ENCODE measurements around the gene SSBP4. TPM values are rescaled to one million over a fixed set of nuclear protein-coding genes. Genes with fewer than 3 reads are reported as not detected.

Gene SSBP4
- total RNA-seq, 1 donor, result 46.2 TPM

DNA sequence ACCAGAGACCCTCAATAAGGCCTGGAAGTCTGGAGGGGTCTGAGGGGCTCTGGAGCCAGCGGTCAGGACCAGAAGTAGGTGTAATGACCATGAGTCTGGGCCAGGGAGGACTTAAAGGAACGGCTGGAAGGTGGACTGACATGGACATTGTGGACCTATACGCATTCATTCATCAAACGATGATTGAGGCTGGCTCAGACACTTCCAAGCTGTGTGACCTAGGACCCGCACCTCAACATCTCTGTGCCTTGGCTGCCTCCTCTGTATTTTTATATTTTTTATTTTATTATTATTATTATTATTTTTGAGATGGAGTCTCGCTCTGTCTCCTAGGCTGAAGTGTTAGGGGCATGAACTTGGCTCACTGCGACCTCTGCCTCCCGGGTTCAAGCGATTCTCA lies 12.4 kb upstream of the SSBP4 start:
- peaks cover 33% of the 10 kb centered on the region for H3K4me1 ChIP-seq (ENCODE audit: insufficient read depth, low read length)

DNA sequence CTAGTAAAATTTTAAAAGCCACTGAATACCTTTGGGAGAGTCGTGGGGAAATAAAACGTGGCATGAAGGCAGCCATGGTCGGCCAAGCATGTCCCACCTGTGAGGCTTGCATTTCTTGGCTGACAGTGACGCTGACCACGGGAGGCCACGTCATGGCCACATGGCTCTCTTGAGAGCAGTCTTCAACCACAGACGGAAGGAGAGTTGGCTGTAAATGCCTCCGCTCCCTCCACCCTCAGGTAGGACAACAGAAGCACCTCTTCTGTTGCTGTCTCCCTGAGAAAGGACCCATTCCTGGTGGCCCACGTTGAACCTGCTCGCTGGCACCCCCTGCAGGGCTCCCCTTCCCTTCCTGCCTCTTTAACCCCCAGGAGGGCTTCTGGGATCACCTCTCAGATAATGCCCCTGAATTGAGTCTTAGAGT lies 11.1 kb upstream of the SSBP4 start:
- Histone ChIP-seq H3K27me3 (ENCODE audit: insufficient read depth, low read length) (no peaks in the 10 kb centered on the region), H3K9me3 (ENCODE audit: low read depth, low read length) (no peaks in the 10 kb centered on the region), H3K4me3 (ENCODE audit: low read length) (no peak overlapping the region), H3K4me1 (ENCODE audit: insufficient read depth, low read length) (peaks cover 20% of the 10 kb centered on the region)

More for the DNA sequence above, 12.4 kb upstream of the SSBP4 start:
- no peaks in the 10 kb centered on the region for H3K9me3 ChIP-seq (ENCODE audit: low read depth, low read length)
- H3K27me3 ChIP-seq (ENCODE audit: insufficient read depth, low read length), result no peaks in the 10 kb centered on the region
- no peak overlapping the region for H3K4me3 ChIP-seq (ENCODE audit: low read length)

DNA sequence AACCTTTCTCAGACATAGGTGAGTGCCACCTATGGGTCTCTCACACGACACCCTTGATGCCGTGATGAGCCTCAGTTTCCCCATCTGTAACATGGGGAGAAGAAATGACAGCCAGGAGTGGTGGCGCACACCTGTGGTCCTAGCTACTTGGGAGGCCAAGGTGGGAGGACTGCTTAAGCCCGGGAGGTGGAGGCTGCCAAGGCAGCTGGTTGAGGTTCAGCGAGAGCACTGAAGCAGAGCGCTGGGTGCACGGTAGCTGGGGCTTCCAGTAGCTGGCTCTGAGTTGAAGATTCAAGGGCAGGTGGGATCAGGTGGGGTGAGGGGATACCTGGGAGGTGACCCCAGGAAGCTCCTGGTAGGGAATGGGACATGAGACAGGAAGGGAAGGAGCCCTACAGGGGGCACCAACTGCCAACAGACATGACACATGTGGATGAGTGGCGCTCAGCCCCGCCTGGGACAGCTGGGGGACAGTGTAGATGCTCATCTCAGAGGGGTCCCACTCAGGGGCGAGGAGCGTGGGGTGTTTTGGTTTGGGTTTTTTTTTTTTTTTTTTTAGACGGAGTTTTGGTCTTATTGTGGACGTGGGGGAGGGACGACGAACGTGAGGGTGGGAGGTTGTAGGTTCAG lies 6.5 kb upstream of the SSBP4 start:
- peaks cover 47% of the 10 kb centered on the region for H3K4me1 ChIP-seq (ENCODE audit: insufficient read depth, low read length)
- H3K9me3 ChIP-seq (ENCODE audit: low read depth, low read length), result no peaks in the 10 kb centered on the region
- no peak overlapping the region for H3K4me3 ChIP-seq (ENCODE audit: low read length)
- H3K27me3 ChIP-seq (ENCODE audit: insufficient read depth, low read length), result no peaks in the 10 kb centered on the region

DNA sequence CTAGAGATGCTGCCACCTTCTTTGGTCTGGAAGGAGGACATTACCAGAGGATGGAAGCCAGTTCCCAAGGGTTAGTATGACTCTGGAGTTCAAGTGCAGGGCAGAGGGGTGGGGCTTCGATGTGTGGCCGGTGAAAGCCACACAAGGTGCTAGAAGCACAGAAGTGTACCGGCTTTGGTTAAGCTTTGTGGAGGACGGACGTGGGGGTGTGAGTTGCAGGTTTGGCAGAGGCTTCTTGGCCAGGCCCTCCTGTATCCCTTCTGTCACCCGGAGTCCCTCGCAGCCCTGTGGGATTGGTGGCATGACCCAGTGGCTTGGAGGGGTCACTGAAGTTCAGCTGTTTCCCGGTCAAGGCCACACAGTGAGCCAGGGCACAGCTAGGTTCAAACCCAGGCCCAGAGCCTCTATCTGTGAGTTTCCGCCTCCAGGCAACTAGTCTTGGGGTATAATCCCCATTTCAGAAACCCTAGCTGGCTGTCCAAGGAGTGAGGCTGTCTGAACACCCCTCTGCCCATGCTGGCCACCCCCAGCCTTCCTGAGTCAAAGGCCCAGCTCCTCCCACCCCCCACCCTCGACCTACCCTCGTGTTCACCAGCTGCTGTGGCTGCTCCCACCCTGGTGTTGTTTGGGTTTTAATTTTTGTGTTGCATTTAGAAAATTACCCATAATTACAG lies 4.6 kb upstream of the SSBP4 start:
- Histone ChIP-seq H3K4me1 (ENCODE audit: insufficient read depth, low read length) (peaks cover 55% of the 10 kb centered on the region), H3K4me3 (ENCODE audit: low read length) (no peak overlapping the region), H3K27me3 (ENCODE audit: insufficient read depth, low read length) (no peaks in the 10 kb centered on the region), H3K9me3 (ENCODE audit: low read depth, low read length) (no peaks in the 10 kb centered on the region)

DNA sequence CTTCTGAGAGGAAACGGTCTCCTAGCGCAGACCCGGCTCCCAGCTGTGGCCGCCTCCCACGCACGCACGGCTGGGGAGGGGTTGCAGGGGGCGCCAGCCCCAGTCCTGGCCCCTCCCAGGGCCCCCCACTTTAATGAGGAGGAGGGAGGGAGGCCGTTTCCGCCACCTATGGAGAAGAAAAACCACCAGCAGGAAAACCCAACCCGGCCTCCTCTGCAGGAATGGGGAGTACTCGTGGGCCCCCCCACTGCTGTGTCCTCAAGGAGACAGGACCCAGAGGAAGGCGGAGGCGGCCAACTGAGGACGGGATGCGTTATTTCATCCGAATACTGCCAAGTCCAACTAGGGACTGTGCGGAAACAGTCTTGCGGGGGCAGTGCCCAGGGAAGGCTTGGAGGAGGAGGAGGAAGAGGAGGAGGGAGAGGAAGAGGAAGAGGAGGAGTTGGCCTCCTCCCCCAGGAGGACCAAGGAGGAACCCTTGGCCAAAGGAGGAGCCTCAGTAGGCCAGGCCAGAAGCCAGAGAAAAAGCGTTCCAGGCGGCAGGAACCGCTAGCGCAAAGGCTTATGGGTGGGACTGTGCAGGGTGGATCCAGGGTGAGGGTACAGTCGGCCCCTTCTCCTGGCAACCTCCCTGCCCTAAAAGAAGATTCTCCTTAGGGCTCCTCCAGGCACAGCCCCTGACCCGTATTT lies 3.9 kb upstream of the SSBP4 start:
- Histone ChIP-seq H3K4me1 (ENCODE audit: insufficient read depth, low read length) (peaks cover 61% of the 10 kb centered on the region), H3K27me3 (ENCODE audit: insufficient read depth, low read length) (no peaks in the 10 kb centered on the region), H3K9me3 (ENCODE audit: low read depth, low read length) (no peaks in the 10 kb centered on the region), H3K4me3 (ENCODE audit: low read length) (peak overlapping the region; percentile 12)

DNA sequence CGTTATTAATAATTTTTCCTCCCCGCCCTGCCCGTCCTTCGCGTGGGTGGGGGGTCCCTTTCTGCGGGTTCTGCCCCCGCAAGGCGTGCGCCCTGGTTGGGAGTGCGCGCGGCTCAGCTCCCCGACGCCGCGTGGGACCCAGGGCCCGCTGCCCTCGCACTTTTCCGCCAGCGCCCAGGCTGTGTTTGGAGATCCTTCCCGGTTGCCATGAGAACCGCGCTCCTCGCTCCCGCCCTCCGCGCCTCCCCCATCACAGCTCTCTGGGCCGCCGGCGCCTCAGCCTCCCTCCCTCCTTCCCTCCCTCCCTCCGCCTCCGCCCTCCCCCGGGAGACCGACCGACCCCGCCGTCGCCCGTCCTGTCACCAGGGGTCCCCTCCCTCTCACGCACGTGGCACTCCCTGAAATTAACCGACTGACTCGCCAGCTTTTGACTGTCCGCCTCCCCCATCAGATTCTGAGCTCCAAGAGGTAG lies 2.4 kb upstream of the SSBP4 start:
- Histone ChIP-seq H3K4me3 (ENCODE audit: low read length) (peak overlapping the region; percentile 30), H3K27me3 (ENCODE audit: insufficient read depth, low read length) (no peaks in the 10 kb centered on the region)

DNA sequence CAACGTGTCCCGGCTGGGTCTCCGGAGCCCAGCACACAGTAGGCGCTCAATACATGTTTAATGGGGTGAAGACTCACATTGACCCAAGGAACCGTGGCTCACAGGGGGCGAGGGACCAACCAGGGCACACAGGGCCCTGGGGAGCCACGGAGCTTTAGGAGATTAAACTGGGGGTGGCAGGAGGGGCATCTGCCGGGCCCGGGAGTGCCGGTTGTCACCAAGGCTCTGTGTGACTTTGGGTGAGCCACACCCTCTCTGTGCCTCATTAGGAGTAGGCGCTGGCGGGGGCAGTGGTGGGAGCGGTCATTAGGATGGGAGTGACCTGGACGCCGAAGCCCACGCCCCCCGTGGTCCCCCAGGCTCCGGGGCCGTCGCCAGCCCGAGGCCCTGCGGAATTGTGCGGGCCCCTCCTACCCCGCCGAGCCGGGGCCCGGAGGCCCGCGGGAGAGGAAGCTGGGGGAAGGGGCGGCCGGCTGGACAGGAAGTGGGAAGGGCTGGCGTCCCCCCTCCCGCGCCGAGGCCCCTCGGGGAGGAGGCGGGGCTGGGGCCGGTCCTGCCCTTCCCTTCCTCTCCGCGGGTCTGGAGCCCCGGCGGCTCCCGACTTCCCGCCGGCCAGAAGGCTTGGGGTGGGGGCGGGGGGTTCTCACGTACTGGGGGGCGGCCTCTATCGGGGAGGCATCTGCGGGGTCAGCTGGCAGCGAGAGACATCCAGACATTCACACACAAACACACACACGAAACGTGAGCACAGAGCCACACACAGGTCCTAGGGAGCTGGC lies 1.8 kb upstream of the SSBP4 start:
- H3K4me1 ChIP-seq (ENCODE audit: insufficient read depth, low read length), result peaks cover 79% of the 10 kb centered on the region
- H3K4me3 ChIP-seq (ENCODE audit: low read length), result peak overlapping the region; percentile 30
- no peaks in the 10 kb centered on the region for H3K9me3 ChIP-seq (ENCODE audit: low read depth, low read length)
- H3K27me3 ChIP-seq (ENCODE audit: insufficient read depth, low read length), result no peaks in the 10 kb centered on the region

More for the DNA sequence above, 2.4 kb upstream of the SSBP4 start:
- peaks cover 72% of the 10 kb centered on the region for H3K4me1 ChIP-seq (ENCODE audit: insufficient read depth, low read length)
- H3K9me3 ChIP-seq (ENCODE audit: low read depth, low read length), result no peaks in the 10 kb centered on the region

DNA sequence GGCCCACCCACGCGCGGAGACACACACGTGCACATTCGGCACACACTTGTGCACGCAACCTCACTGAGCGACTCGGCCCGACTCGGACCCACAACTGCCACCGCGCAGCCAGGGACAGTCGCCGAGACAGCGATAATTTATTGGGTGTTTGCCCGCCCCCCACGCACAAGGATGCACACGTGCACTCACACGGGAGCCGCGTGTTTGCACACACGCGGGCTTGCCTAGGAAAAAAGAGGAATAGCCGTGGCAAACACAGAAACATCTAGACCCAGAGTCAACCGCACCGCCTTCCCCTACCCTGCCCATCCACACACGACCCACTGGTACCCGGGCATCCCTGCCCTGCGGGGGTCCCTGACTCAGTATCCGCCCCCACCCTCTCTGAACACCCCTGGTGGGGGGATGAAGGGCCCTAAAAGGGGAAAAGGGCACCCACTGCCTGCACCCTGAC lies 1.1 kb upstream of the SSBP4 start:
- H3K9me3 ChIP-seq (ENCODE audit: low read depth, low read length), result no peaks in the 10 kb centered on the region
- H3K4me3 ChIP-seq (ENCODE audit: low read length), result no peak overlapping the region
- no peaks in the 10 kb centered on the region for H3K27me3 ChIP-seq (ENCODE audit: insufficient read depth, low read length)
- H3K4me1 ChIP-seq (ENCODE audit: insufficient read depth, low read length), result peaks cover 85% of the 10 kb centered on the region

DNA sequence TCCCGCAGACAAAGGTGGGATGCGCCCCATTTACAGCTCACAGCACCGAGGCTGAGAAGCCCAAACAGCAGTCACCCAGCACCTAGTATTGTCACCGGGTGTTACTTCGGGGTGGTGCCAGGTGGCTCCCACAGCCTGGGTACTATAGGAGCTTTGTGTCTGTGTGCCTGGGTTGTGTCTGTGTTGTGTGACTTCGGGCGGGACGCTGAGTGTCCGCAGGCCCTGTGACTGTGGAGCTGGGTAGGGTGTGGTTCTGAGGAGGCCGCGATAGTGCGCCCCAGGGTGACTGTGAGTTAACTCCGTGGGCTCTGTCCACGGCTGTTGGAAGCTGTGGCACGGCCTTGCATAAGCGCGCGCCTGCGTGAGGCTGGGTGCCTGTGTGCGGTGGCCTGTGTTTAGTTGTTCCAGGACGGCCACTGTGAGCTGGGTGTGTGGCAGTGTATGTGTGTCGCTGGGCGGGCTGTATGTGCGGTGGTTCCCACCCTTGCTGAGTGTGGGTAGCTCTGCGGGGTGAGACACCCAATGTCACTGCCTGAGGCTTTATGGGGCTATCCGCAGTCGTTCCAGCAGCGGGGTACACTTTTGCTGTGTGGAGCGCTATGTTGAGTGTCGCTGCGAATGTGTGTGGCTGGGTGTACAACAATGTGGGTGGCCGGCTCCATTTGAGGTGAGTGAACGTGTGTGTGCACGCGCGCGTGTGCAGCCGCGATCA lies 559 bp upstream of the SSBP4 start:
- H3K27me3 ChIP-seq (ENCODE audit: insufficient read depth, low read length), result no peaks in the 10 kb centered on the region
- H3K4me3 ChIP-seq (ENCODE audit: low read length), result peak overlapping the region; percentile 41
- no peaks in the 10 kb centered on the region for H3K9me3 ChIP-seq (ENCODE audit: low read depth, low read length)
- H3K4me1 ChIP-seq (ENCODE audit: insufficient read depth, low read length), result peaks cover 91% of the 10 kb centered on the region

DNA sequence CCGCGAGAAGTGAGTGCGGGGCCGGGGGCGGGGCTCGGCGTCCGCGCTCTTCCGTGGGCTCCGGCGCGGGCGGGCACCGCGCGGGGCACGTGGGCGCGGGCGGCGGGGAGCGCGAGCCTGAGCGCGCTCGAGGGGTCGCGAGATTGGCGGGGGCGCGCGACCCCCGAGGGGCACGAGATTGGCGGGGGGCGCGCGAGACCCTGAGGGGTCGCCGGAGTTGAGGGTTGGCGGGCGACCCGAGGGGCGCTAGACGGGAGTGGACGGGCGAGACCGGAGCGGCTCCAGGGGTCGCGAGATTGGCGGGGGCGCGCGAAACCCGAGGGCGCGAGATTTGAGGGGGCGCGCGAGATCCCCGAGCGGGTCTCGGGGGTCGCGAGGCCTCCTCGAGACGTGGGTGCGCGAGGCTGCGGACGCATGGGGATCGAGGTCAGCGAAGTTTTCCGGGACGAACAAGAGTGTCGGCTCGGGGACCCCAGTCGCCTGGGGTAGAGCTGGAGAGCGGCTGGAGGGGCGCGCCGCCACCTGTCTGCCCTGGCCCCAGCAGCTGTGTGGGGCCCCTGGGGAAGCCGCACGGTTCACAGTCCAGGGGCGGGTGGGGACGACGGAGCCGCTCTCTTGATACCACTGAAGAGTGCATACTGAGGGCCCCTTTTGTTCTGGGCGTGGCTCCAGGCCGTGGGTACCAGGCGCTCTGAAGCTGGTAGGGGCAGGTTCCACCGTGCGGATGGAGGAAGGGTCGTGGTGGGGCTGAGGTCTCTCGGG lies 682 bp downstream of the SSBP4 start:
- Histone ChIP-seq H3K27me3 (ENCODE audit: insufficient read depth, low read length) (no peaks in the 10 kb centered on the region), H3K4me3 (ENCODE audit: low read length) (peak overlapping the region; percentile 41), H3K9me3 (ENCODE audit: low read depth, low read length) (no peaks in the 10 kb centered on the region), H3K4me1 (ENCODE audit: insufficient read depth, low read length) (peaks cover 87% of the 10 kb centered on the region)

DNA sequence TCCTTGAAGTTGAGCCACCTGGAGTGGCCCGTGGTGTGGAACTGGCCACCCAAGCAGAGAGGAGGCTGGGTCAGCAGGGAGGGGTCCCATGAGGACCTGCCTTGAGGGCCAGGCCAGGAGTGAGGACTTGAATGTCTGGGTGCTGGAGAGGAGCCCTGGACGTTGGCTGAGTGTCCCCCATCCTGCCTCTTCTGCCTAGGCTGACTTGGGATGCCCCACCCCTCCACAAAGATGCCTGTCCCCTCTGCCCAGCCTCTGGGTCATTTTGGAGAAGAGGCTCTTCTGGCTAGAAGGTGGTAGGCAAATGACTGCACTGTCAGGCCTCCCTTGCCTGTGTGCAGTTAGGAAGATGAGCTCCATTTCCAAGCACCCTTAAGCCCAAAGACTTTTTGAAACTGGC lies 1.7 kb downstream of the SSBP4 start:
- H3K27me3 ChIP-seq (ENCODE audit: insufficient read depth, low read length), result no peaks in the 10 kb centered on the region
- peaks cover 76% of the 10 kb centered on the region for H3K4me1 ChIP-seq (ENCODE audit: insufficient read depth, low read length)
- no peak overlapping the region for H3K4me3 ChIP-seq (ENCODE audit: low read length)
- H3K9me3 ChIP-seq (ENCODE audit: low read depth, low read length), result no peaks in the 10 kb centered on the region

DNA sequence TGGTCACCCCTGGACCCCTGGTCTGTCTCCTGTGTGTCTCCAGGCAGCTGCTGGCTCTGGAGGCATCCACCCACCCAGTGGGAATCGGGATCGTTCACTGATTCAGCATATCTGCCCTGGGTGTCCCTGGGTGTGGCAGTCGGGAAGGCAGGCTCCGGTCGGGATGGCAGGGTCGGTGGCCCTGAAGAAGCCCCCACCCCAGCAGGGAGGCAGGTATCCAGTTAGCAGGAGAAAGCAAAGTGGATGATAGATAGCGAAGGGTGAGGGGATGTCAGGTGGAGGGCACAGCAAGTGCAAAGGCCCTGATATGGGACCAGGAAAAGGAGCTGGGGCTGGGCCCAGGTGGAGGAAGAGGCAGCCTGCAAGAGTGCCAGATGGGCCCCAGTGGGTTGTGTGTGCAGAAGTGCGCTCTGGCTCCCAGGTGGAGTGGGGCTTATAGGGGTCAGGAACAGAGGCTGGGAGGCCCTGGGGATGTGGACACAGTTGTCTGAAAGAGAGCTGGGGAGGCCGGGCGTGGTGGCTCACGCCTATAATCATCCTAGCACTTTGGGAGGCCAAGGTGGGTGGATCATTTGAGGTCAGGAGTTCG lies 2.3 kb downstream of the SSBP4 start:
- Histone ChIP-seq H3K4me3 (ENCODE audit: low read length) (no peak overlapping the region), H3K27me3 (ENCODE audit: insufficient read depth, low read length) (no peaks in the 10 kb centered on the region), H3K9me3 (ENCODE audit: low read depth, low read length) (no peaks in the 10 kb centered on the region), H3K4me1 (ENCODE audit: insufficient read depth, low read length) (peaks cover 71% of the 10 kb centered on the region)

DNA sequence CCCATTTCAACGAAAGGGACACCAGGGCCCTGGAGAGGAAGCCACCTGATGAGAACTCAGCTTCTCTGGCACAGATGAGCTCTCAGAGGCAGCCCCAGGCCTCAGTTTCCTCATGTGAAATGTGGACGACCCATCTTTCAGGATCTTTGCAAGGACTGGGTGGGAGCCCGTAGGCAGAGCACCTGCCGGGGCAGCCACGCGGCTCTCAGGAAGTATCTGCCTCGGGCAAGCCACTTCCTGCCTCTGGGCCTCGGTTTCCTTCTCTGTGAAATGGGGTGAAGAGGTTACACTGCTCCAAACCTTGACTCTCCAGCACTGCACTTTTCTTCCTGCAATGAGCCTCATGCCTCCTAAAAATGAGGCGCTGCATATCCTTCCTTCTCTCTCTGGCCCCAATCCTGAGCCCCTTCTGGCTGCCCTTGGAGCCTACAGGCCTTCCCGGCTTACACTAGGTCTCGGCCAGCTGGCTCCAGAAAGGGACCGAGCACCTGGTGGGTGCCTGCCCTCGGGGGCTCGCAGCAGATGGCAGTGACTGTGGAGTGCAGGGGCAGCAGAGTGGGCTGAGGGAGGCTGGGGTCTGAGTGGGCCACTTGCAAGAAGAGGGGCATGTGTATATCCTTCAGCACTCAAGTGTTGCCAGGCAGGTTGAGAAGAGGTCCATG lies 3.5 kb downstream of the SSBP4 start:
- Histone ChIP-seq H3K4me3 (ENCODE audit: low read length) (no peak overlapping the region), H3K4me1 (ENCODE audit: insufficient read depth, low read length) (peaks cover 60% of the 10 kb centered on the region), H3K27me3 (ENCODE audit: insufficient read depth, low read length) (no peaks in the 10 kb centered on the region), H3K9me3 (ENCODE audit: low read depth, low read length) (no peaks in the 10 kb centered on the region)
